Subcutaneous adipose tissue (tissue), 4 donors: ENCODE measurements around the gene NEGR1. TPM values are rescaled to one million over a fixed set of nuclear protein-coding genes. Genes with fewer than 3 reads are reported as not detected.

Experiments
- total RNA-seq, 4 donors: library from RNA; depleted of rRNA; stranded (reverse); fragments of >200 nt; gene quantifications; one replicate each; pipeline ENCODE4 v1.1.0, GENCODE V29; 2016
- TF ChIP-seq, protein P1 (sequence below): fragments of 450-650 bp; IDR thresholded peaks from one replicate; pipeline ENCODE4 v1.5.1; 2016; ENCODE audit warnings: low read depth, mild to moderate bottlenecking, control low read depth, antibody characterized with exemption, moderate library complexity

The NEGR1 gene
- total RNA-seq, 4 donors from 2014 or later, result 18.6 to 42.9 (median 35.3) TPM

- TF ChIP-seq, protein P1, sequence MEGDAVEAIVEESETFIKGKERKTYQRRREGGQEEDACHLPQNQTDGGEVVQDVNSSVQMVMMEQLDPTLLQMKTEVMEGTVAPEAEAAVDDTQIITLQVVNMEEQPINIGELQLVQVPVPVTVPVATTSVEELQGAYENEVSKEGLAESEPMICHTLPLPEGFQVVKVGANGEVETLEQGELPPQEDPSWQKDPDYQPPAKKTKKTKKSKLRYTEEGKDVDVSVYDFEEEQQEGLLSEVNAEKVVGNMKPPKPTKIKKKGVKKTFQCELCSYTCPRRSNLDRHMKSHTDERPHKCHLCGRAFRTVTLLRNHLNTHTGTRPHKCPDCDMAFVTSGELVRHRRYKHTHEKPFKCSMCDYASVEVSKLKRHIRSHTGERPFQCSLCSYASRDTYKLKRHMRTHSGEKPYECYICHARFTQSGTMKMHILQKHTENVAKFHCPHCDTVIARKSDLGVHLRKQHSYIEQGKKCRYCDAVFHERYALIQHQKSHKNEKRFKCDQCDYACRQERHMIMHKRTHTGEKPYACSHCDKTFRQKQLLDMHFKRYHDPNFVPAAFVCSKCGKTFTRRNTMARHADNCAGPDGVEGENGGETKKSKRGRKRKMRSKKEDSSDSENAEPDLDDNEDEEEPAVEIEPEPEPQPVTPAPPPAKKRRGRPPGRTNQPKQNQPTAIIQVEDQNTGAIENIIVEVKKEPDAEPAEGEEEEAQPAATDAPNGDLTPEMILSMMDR, result no peak
Observed at GRCh38 chr1:71792264-71792663, 490.1 kb downstream of the NEGR1 start.

GRCh38 chr1:71788113-71788512 is 494.2 kb downstream of the NEGR1 start:
- TF ChIP-seq, protein P1, result no peak

DNA sequence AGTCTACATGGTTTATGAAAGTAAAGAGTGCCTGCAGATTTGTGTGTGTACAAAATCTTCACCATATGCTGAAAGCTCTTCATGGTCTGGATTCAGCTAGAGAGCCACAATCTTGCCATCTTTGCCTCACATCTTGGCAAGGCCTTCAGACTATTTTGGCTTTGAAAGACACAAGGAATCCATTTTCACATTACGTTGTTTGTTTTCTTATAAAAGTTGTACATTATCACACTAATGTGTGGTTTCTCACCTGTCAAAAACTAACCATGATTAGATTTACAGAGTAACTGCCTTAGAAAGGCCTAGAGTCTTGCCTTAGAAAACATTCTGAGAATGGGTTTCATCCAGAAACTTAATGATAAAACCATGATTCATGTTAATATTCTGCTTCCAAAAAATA is 494.6 kb downstream of the NEGR1 start:
- TF ChIP-seq, protein P1, result no peak

DNA sequence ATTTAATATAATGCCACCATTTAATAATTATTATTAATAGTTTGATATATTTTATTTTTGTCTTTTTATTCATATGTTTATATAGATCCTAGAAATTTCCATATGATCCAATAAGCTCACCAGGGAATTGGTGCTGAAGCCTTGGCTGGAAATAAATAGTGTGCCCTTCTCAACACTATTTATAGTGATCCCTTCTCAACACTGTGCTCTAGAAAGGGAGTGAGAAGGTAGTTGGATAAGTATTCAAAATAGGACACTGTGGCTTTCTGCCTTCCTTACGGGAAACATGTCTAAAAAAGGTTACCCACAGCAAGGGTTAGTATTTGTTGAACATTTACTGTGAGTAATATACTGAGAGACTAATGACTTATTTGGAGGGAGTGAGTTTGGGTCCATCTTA is 496.1 kb downstream of the NEGR1 start:
- TF ChIP-seq, protein P1, result no peak

DNA sequence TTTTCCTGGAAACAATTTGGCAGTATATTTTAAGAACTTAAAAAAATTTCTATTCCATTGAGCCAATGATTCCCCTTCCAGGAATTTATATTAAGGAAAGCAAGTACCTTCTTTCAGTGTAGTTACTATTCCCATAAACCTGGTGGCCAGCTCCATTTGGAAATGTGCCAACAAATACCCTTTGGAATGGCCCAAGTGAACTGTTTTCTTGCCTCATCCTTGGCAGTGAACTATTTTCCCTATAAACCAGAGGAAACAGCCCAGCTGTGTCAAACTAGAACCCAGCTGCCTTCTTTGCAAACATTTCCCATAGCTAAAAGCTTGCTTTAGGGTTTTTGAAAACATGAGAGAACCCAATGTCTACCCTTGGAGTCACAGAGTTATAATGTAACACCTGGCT is 496.9 kb downstream of the NEGR1 start:
- TF ChIP-seq, protein P1, result no peak

DNA sequence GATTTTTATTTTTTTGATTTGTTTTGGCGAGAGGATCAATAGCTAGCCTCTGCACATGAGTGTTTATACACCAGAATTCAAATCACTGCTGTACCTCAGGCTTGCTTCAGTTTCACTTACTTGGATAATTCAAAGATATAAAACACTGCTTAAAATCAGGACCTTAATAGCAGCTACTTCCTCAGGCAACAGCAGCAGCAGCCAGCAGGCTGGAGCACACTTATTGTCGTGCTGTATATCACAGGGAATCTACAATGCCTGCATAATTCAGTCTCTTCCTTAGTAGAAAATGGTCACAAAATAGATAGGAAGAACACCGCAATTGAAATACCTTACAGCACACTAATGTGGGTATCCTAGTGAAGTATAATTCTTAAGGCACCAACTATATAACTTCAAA is 497.3 kb downstream of the NEGR1 start:
- TF ChIP-seq, protein P1, result no peak

- TF ChIP-seq, protein P1, result no peak
Observed at GRCh38 chr1:71784241-71784640, 498.1 kb downstream of the NEGR1 start.

- TF ChIP-seq, protein P1, result no peak
Observed at GRCh38 chr1:71783071-71783470, 499.3 kb downstream of the NEGR1 start.
